ENCODE data around the gene ACVR1. TPM values are rescaled to one million over a fixed set of nuclear protein-coding genes. Genes with fewer than 3 reads are reported as not detected.
"Not testable (repeated sequence)": the region's sequence is repeated elsewhere in the genome, so short reads cannot be mapped to it uniquely, and the experiment has no call there.

Gene ACVR1
- total RNA-seq, 1 donor from 2014 or later = 41.3 TPM

GRCh38 chr2:157777427-157777826, 98.7 kb downstream of the ACVR1 start:
- intact Hi-C loops (cut with micrococcal nuclease) = loop anchor here (1.0 to 5.0 kb wide), 7 partner anchors 122 to 977 kb away; partner anchors contain the start of gene ACVR1C

- intact Hi-C loops (cut with micrococcal nuclease) = no loop called here
These were observed 104.9 kb downstream of the ACVR1 start for GRCh38 chr2:157771234-157771633.

- intact Hi-C loops (cut with micrococcal nuclease) = no loop called here
These were observed 106.3 kb downstream of the ACVR1 start for GRCh38 chr2:157769856-157770255.

- intact Hi-C loops (cut with micrococcal nuclease) = no loop called here
These were observed 111.7 kb downstream of the ACVR1 start for GRCh38 chr2:157764386-157764785.

GRCh38 chr2:157761520-157761919, 114.6 kb downstream of the ACVR1 start:
- intact Hi-C loops (cut with micrococcal nuclease) = no loop called here

GRCh38 chr2:157760949-157761348, 115.2 kb downstream of the ACVR1 start:
- intact Hi-C loops (cut with micrococcal nuclease) = no loop called here

GRCh38 chr2:157759855-157760254, 116.3 kb downstream of the ACVR1 start:
- intact Hi-C loops (cut with micrococcal nuclease) = no loop called here

GRCh38 chr2:157758586-157758985, 117.5 kb downstream of the ACVR1 start:
- intact Hi-C loops (cut with micrococcal nuclease) = no loop called here

GRCh38 chr2:157757500-157757899, 118.6 kb downstream of the ACVR1 start:
- intact Hi-C loops (cut with micrococcal nuclease) = loop anchor here (1.0 kb wide), 1 partner anchor 8 kb away; no protein-coding TSS in a partner anchor

- intact Hi-C loops (cut with micrococcal nuclease) = not testable (repeated sequence)
These were observed 119.7 kb downstream of the ACVR1 start for GRCh38 chr2:157756447-157756846.

- intact Hi-C loops (cut with micrococcal nuclease) = loop anchor here (1.0 kb wide), 2 partner anchors 254 to 449 kb away; no protein-coding TSS in a partner anchor
These were observed 124.6 kb downstream of the ACVR1 start for GRCh38 chr2:157751462-157752058.

- intact Hi-C loops (cut with micrococcal nuclease) = no loop called here
These were observed 126.4 kb downstream of the ACVR1 start for GRCh38 chr2:157749684-157750083.

- intact Hi-C loops (cut with micrococcal nuclease) = no loop called here
These were observed 127.6 kb downstream of the ACVR1 start for GRCh38 chr2:157748371-157749142.

GRCh38 chr2:157747695-157748370, 128.3 kb downstream of the ACVR1 start:
- intact Hi-C loops (cut with micrococcal nuclease) = no loop called here

- intact Hi-C loops (cut with micrococcal nuclease) = no loop called here
These were observed 128.8 kb downstream of the ACVR1 start for GRCh38 chr2:157747280-157747679.

- intact Hi-C loops (cut with micrococcal nuclease) = no loop called here
These were observed 129.7 kb downstream of the ACVR1 start for GRCh38 chr2:157746234-157746950.

GRCh38 chr2:157744571-157745076, 131.5 kb downstream of the ACVR1 start:
- intact Hi-C loops (cut with micrococcal nuclease) = no loop called here

- intact Hi-C loops (cut with micrococcal nuclease) = no loop called here
These were observed 133.1 kb downstream of the ACVR1 start for GRCh38 chr2:157743051-157743450.

- intact Hi-C loops (cut with micrococcal nuclease) = no loop called here
These were observed 134.2 kb downstream of the ACVR1 start for GRCh38 chr2:157741819-157742484.

- intact Hi-C loops (cut with micrococcal nuclease) = no loop called here
These were observed 138.5 kb downstream of the ACVR1 start for GRCh38 chr2:157737656-157738055.

- intact Hi-C loops (cut with micrococcal nuclease) = no loop called here
These were observed 140.6 kb downstream of the ACVR1 start for GRCh38 chr2:157735532-157735931.

Measured in T-helper 1 cell treated with Interleukin-12 subunit alpha and Interleukin-12 subunit beta and Interleukin-4 antibody, amounts not matched to agents 30 ng/mL and 1 ng/mL, for 36 hours (primary cell).